GM23248 (cell line): ENCODE results near the gene TSEN54. TPM values are rescaled to one million over a fixed set of nuclear protein-coding genes. Genes with fewer than 3 reads are reported as not detected.

Experiments
- DNase-seq: peaks from one replicate; pipeline ENCODE4 v3.0.0-alpha.2; 2015
- H2AFZ ChIP-seq: fragments of 200-600 bp; sonication (generic); 2 replicates; pipeline ENCODE4 v1.6.1; 2016; ENCODE audit warnings: antibody characterized with exemption
- H3F3A ChIP-seq: fragments of 200-600 bp; sonication (generic); 2 replicates; pipeline ENCODE4 v1.6.1; 2016; ENCODE audit warnings: mild to moderate bottlenecking, antibody characterized with exemption, mixed run types; ENCODE audit not compliant: insufficient read depth
- H3K27ac ChIP-seq: fragments of 200-600 bp; sonication (generic); 2 replicates; pipeline ENCODE4 v1.5.1; 2016; ENCODE audit warnings: mild to moderate bottlenecking
- H3K27me3 ChIP-seq: fragments of 200-600 bp; sonication (generic); replicated peaks from 2 replicates; pipeline ENCODE4 v1.6.1; 2016; ENCODE audit warnings: mild to moderate bottlenecking; ENCODE audit not compliant: insufficient read depth
- H3K36me3 ChIP-seq: fragments of 200-600 bp; sonication (generic); 2 replicates; pipeline ENCODE4 v1.6.1; 2016; ENCODE audit warnings: low read depth, mild to moderate bottlenecking
- H3K4me1 ChIP-seq: fragments of 200-600 bp; sonication (generic); 2 replicates; pipeline ENCODE4 v1.6.1; 2016; ENCODE audit warnings: mild to moderate bottlenecking; ENCODE audit not compliant: insufficient read depth
- H3K4me2 ChIP-seq: fragments of 200-600 bp; sonication (generic); one replicate; pipeline ENCODE4 v1.6.1; 2016; ENCODE audit warnings: mild to moderate bottlenecking; ENCODE audit not compliant: unreplicated experiment
- H3K4me3 ChIP-seq: fragments of 200-600 bp; sonication (generic); 2 replicates; pipeline ENCODE4 v1.5.1; 2016; ENCODE audit warnings: mild to moderate bottlenecking
- H3K79me2 ChIP-seq: fragments of 200-600 bp; sonication (generic); 2 replicates; pipeline ENCODE4 v1.6.1; 2016; ENCODE audit warnings: mild to moderate bottlenecking; ENCODE audit not compliant: insufficient read depth
- H3K9ac ChIP-seq: fragments of 200-600 bp; sonication (generic); 2 replicates; pipeline ENCODE4 v1.6.1; 2016; ENCODE audit warnings: mild to moderate bottlenecking
- H3K9me2 ChIP-seq: fragments of 200-600 bp; sonication (generic); 2 replicates; pipeline ENCODE4 v1.6.1; 2016; ENCODE audit warnings: mixed run types, mild to moderate bottlenecking, moderate library complexity; ENCODE audit not compliant: insufficient read depth
- H3K9me3 ChIP-seq: fragments of 200-600 bp; sonication (generic); one replicate; pipeline ENCODE4 v1.6.1; 2017; ENCODE audit warnings: low read depth
- H4K20me1 ChIP-seq: fragments of 200-600 bp; sonication (generic); 2 replicates; pipeline ENCODE4 v1.6.0; 2016; ENCODE audit not compliant: insufficient read depth
- EZH2 ChIP-seq: fragments of 200-600 bp; sonication (generic); IDR thresholded peaks from 2 replicates; pipeline ENCODE4 v1.6.1; 2018; ENCODE audit warnings: antibody characterized with exemption, mild to moderate bottlenecking; ENCODE audit not compliant: insufficient read depth, poor library complexity, severe bottlenecking
- EZH2phosphoT487 ChIP-seq: fragments of 200-600 bp; sonication (generic); IDR thresholded peaks from 2 replicates; pipeline ENCODE4 v1.6.1; 2018; ENCODE audit warnings: antibody characterized with exemption, moderate library complexity, mild to moderate bottlenecking, low read depth; ENCODE audit not compliant: insufficient read depth
- WGBS, 2 experiments: methylation state at CpG; one replicate each; pipeline ENCODE4 v1.1.6; 2015 to 2017; ENCODE audit warnings: low lambda C conversion rate in 2 of 2, low coverage in 1 of 2; ENCODE audit errors: missing lambda C conversion rate in 2 of 2; 5-methylcytosine and 5-hydroxymethylcytosine counted together
- in situ Hi-C: fragments of 300-500 bp; cut with MboI; formaldehyde crosslinking; loops from 2 replicates; pipeline ENCODE4 v1.15.0; 2020
- polyA plus RNA-seq: library from polyadenylated mRNA; unstranded; fragments of >200 nt; fragmentation: Nextera tagmentation; extraction: Ambion mirVana; gene quantifications from 2 replicates; pipeline ENCODE4 v1.2.1, GENCODE V29; 2016
- total RNA-seq: library from RNA; depleted of rRNA; stranded (reverse); fragments of >200 nt; shearing (Covaris generic); gene quantifications from 2 replicates; pipeline ENCODE4 v1.2.3, GENCODE V29; 2014

Gene TSEN54
- total and polyA plus RNA-seq, 2 experiments from 2014 or later, result 9.8 to 10.7 TPM

DNA sequence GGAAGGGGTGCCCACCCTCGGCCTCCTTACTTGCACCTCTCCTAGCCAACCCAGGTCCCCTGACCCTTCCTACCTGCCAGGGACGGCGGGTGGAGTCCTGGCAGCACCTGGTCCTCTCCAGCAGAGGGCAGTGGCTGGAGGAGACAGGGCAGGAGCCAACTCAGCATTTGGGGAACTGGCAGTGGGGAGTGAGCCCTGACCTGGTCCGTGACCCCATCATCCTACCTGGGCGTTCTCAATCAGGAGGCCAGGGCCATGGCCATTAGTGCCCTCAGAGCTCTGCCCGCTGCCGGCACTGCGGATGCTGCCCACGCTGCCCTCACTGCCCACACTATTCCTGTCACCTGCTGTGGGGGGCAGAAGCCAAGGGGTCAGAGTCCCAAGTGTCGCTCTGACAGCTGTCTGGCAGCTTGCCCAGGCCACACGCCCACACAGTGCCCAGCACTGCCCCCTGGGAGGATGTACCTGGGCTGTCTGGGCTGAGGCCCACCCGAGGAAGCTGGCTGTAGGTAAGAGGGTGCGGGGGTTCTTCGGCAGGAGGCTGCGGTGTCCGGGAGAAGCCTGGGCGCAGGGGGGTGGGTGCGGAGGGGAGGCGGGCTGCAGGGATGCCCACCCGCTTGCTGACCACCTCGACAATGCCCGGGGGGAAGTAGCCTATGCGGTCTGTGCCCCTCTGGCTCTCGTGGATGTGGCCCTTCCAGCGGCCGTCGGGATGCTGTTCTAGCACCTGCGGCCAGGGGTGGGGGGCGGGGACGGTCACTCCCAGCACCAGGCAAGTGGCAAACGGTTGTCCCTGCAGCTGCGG is 11.8 kb upstream of the TSEN54 start:
- no peak overlapping the region for H3K27ac ChIP-seq
- no peaks in the 10 kb centered on the region for H3K9me3 ChIP-seq
- in situ Hi-C loops, result no loop called here
- no peaks in the 10 kb centered on the region for H3K9me2 ChIP-seq
- no peaks in the 10 kb centered on the region for H3K79me2 ChIP-seq
- peak; percentile 48 for DNase-seq
- H3K4me3 ChIP-seq, result no peak overlapping the region
- H2AFZ ChIP-seq, result no peak overlapping the region
- no peaks in the 10 kb centered on the region for H3F3A ChIP-seq
- TF ChIP-seq EZH2phosphoT487 (no peak), EZH2 (no peak)
- H3K27me3 ChIP-seq, result no peaks in the 10 kb centered on the region
- no peak overlapping the region for H3K9ac ChIP-seq
- H4K20me1 ChIP-seq, result no peaks in the 10 kb centered on the region
- H3K4me2 ChIP-seq, result no peak overlapping the region
- WGBS, 2 experiments, result 83 to 85% methylated on average over 12 to 32 of the region's 32 CpGs
- H3K4me1 ChIP-seq, result no peaks in the 10 kb centered on the region
- peaks cover 4% of the 10 kb centered on the region; the same call in 1 of the 2 replicates for H3K36me3 ChIP-seq

DNA sequence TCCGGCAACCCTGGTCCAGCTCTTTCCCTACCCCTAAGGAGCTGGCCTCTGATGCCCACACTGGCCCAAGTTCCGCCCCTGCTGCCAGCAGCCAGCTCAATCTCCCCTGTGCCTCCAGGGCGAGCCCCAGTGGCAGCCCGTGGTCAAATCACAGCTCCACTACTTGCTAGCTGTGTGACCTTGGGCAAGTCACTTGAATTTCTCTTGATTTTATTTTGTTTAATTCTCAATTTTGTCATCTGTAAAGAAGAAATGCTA is 11.2 kb upstream of the TSEN54 start:
- no peak for TF ChIP-seq EZH2phosphoT487
- TF ChIP-seq EZH2, result no peak
- H4K20me1 ChIP-seq, result no peaks in the 10 kb centered on the region
- no peaks in the 10 kb centered on the region for H3F3A ChIP-seq
- H3K9me2 ChIP-seq, result no peaks in the 10 kb centered on the region
- no peak overlapping the region for H2AFZ ChIP-seq
- H3K9ac ChIP-seq, result no peak overlapping the region
- H3K4me2 ChIP-seq, result no peak overlapping the region
- H3K79me2 ChIP-seq, result no peaks in the 10 kb centered on the region
- H3K4me3 ChIP-seq, result no peak overlapping the region
- H3K36me3 ChIP-seq, result peaks cover 4% of the 10 kb centered on the region; the same call in 1 of the 2 replicates
- no peaks in the 10 kb centered on the region for H3K27me3 ChIP-seq
- 87 to 94% methylated on average over 3 to 4 of the region's 4 CpGs for whole genome bisulfite sequencing, 2 experiments
- no peaks in the 10 kb centered on the region for H3K4me1 ChIP-seq
- H3K27ac ChIP-seq, result no peak overlapping the region
- DNase-seq, result no peak
- no peaks in the 10 kb centered on the region for H3K9me3 ChIP-seq
- in situ Hi-C loops, result no loop called here

DNA sequence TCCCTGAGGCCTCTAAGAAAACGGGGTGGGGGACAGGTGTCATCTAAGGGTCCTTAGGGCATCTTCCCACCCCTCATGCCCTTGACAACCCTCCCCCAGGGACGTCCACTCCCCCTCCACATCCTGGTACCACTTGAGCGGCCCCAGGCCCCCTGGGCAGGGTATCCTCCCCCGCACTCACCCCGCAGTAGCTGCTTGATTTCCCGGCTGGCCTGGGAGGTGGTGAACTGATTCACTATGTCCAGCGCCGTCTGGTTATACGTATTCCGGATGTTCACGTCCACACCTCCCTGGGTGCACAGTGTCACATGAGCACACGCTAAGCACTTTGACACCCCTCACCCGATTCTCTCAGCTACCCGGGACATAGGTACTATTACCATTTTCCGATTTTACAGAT is 10.7 kb upstream of the TSEN54 start:
- 87% methylated on average over 15 of the region's 15 CpGs for WGBS, 2 experiments
- H3K4me2 ChIP-seq, result no peak overlapping the region
- no peak overlapping the region for H3K9ac ChIP-seq
- H3K36me3 ChIP-seq, result no peaks in the 10 kb centered on the region
- no peaks in the 10 kb centered on the region for H3K9me3 ChIP-seq
- no peaks in the 10 kb centered on the region for H3K79me2 ChIP-seq
- no peak for TF ChIP-seq EZH2phosphoT487
- TF ChIP-seq EZH2, result no peak
- no peak for DNase-seq
- in situ Hi-C loops, result no loop called here
- H3F3A ChIP-seq, result no peaks in the 10 kb centered on the region
- no peaks in the 10 kb centered on the region for H3K4me1 ChIP-seq
- no peak overlapping the region for H3K27ac ChIP-seq
- no peak overlapping the region for H2AFZ ChIP-seq
- H3K9me2 ChIP-seq, result no peaks in the 10 kb centered on the region
- no peak overlapping the region for H3K4me3 ChIP-seq
- H4K20me1 ChIP-seq, result no peaks in the 10 kb centered on the region
- no peaks in the 10 kb centered on the region for H3K27me3 ChIP-seq

DNA sequence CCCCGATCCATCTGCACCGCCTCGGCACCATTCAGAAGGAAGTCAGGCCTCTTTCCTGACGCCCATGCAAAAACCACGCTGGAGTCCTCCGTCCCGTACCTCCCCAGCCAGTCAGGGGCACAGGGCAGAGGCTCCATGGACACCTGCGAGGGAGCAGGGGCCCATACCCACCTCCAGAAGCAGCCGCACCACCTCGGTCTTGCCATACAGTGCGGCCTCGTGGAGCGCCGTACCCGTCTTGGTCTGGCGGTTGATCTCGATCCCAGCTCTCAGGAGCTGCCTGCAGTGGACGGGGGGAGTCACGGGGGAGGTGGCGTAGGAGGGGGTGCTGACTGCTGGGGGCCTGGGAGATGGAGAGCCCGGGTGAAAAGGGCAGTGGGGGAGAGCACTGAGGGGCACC is 10.2 kb upstream of the TSEN54 start:
- H3K4me2 ChIP-seq, result no peak overlapping the region
- TF ChIP-seq EZH2phosphoT487 (no peak), EZH2 (no peak)
- no peak overlapping the region for H2AFZ ChIP-seq
- H3F3A ChIP-seq, result no peaks in the 10 kb centered on the region
- DNase-seq, result no peak
- in situ Hi-C loops, result no loop called here
- no peaks in the 10 kb centered on the region for H3K9me2 ChIP-seq
- H3K9ac ChIP-seq, result no peak overlapping the region
- H3K27ac ChIP-seq, result no peak overlapping the region
- 91 to 94% methylated on average over 10 to 21 of the region's 21 CpGs for WGBS, 2 experiments
- no peaks in the 10 kb centered on the region for H4K20me1 ChIP-seq
- H3K27me3 ChIP-seq, result no peaks in the 10 kb centered on the region
- no peaks in the 10 kb centered on the region for H3K36me3 ChIP-seq
- no peaks in the 10 kb centered on the region for H3K9me3 ChIP-seq
- H3K4me3 ChIP-seq, result no peak overlapping the region
- no peaks in the 10 kb centered on the region for H3K79me2 ChIP-seq
- no peaks in the 10 kb centered on the region for H3K4me1 ChIP-seq

DNA sequence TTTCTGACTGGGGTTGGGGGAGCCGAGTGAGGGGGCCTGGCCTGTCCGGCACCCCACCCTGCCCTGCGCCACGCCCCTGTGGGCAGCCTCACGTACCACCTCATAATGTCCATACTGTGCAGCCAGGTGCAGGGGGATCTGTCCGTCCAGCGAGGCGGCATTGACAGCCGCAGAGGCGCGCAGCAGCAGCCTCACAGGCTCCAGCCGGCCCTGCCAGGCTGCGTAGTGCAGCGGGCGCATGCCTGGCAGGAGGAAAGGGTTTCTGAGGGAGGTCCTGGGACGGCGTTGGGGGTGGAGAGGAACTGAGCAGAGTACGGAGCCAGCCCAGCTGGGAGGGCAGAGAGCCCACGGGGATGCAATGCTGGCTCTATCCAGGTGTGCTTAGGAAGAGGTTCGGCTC is 9.4 kb upstream of the TSEN54 start:
- no peaks in the 10 kb centered on the region for H3K9me2 ChIP-seq
- H3K36me3 ChIP-seq, result no peaks in the 10 kb centered on the region
- no peaks in the 10 kb centered on the region for H3K4me1 ChIP-seq
- H3K79me2 ChIP-seq, result no peaks in the 10 kb centered on the region
- no peak for TF ChIP-seq EZH2phosphoT487
- no peak for TF ChIP-seq EZH2
- WGBS, 2 experiments, result 93 to 94% methylated on average over 20 of the region's 20 CpGs
- no peak overlapping the region for H3K4me3 ChIP-seq
- DNase-seq, result no peak
- no peak overlapping the region for H3K27ac ChIP-seq
- no peak overlapping the region for H3K9ac ChIP-seq
- H3K4me2 ChIP-seq, result no peak overlapping the region
- no peak overlapping the region for H2AFZ ChIP-seq
- H3K9me3 ChIP-seq, result no peaks in the 10 kb centered on the region
- H3F3A ChIP-seq, result no peaks in the 10 kb centered on the region
- no peaks in the 10 kb centered on the region for H3K27me3 ChIP-seq
- in situ Hi-C loops, result no loop called here
- no peaks in the 10 kb centered on the region for H4K20me1 ChIP-seq
